Ishikawa (cell line): ENCODE measurements around the gene PTPN22.

Experiments
- CEBPB ChIP-seq: IDR thresholded peaks from 2 replicates; pipeline ENCODE4 v1.6.1; 2012
- CREB1 ChIP-seq: IDR thresholded peaks from 2 replicates; pipeline ENCODE4 v1.6.1; 2012; ENCODE audit warnings: low read depth
- EGR1 ChIP-seq: IDR thresholded peaks from 2 replicates; pipeline ENCODE4 v1.6.1; 2012
- EP300 ChIP-seq: IDR thresholded peaks from 2 replicates; pipeline ENCODE4 v1.6.1; 2012; ENCODE audit warnings: borderline replicate concordance
- FOXM1 ChIP-seq: IDR thresholded peaks from 2 replicates; pipeline ENCODE4 v1.6.1; 2012; ENCODE audit warnings: low read depth, borderline replicate concordance
- NFIC ChIP-seq: IDR thresholded peaks from 2 replicates; pipeline ENCODE4 v1.6.1; 2012
- RAD21 ChIP-seq: IDR thresholded peaks from 2 replicates; pipeline ENCODE4 v1.6.1; 2012; ENCODE audit warnings: low read depth
- TAF1 ChIP-seq: IDR thresholded peaks from 2 replicates; pipeline ENCODE4 v1.6.1; 2012; ENCODE audit warnings: low read depth, mild to moderate bottlenecking
- TCF12 ChIP-seq: IDR thresholded peaks from 2 replicates; pipeline ENCODE4 v1.6.1; 2012; ENCODE audit warnings: low read depth
- TEAD4 ChIP-seq: IDR thresholded peaks from 2 replicates; pipeline ENCODE4 v1.6.1; 2012
- YY1 ChIP-seq: IDR thresholded peaks from 2 replicates; pipeline ENCODE4 v1.6.1; 2012; ENCODE audit warnings: low read depth
- TF ChIP-seq, protein P1 (sequence below): IDR thresholded peaks from 2 replicates; pipeline ENCODE4 v1.6.1; 2012
- TF ChIP-seq, protein P2 (sequence below): IDR thresholded peaks from 2 replicates; pipeline ENCODE4 v1.6.1; 2012; ENCODE audit warnings: low read depth, mild to moderate bottlenecking
- TF ChIP-seq, protein P3 (sequence below): IDR thresholded peaks from 2 replicates; pipeline ENCODE4 v1.6.1; 2012

DNA sequence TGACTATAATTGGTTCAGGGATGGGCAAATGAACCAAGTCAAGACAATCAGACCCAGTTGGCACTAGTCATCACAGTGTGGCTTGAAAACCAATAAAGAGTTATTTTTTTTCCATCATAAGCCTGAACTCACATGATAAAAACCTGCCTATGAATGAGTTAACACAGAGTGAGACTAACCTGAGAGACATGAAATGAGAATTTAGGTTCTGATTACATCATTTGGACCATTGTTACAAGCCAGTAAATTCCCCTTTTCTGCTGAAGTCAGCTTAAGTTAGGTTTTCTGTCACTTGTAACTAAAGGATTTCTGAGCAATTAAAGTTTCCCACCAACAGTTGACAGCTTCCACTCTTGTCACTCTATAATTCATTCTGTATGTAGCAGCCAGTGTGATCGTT lies 49.6 kb downstream of the PTPN22 start:
- TF ChIP-seq, protein P1, sequence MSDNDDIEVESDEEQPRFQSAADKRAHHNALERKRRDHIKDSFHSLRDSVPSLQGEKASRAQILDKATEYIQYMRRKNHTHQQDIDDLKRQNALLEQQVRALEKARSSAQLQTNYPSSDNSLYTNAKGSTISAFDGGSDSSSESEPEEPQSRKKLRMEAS = no peak
- TF ChIP-seq EP300 (no peak), CREB1 (no peak), CEBPB (no peak), TAF1 (no peak), TCF12 (no peak), NFIC (no peak), EGR1 (no peak), YY1 (no peak), RAD21 (no peak), TEAD4 (no peak), FOXM1 (no peak)
- TF ChIP-seq, protein P2, sequence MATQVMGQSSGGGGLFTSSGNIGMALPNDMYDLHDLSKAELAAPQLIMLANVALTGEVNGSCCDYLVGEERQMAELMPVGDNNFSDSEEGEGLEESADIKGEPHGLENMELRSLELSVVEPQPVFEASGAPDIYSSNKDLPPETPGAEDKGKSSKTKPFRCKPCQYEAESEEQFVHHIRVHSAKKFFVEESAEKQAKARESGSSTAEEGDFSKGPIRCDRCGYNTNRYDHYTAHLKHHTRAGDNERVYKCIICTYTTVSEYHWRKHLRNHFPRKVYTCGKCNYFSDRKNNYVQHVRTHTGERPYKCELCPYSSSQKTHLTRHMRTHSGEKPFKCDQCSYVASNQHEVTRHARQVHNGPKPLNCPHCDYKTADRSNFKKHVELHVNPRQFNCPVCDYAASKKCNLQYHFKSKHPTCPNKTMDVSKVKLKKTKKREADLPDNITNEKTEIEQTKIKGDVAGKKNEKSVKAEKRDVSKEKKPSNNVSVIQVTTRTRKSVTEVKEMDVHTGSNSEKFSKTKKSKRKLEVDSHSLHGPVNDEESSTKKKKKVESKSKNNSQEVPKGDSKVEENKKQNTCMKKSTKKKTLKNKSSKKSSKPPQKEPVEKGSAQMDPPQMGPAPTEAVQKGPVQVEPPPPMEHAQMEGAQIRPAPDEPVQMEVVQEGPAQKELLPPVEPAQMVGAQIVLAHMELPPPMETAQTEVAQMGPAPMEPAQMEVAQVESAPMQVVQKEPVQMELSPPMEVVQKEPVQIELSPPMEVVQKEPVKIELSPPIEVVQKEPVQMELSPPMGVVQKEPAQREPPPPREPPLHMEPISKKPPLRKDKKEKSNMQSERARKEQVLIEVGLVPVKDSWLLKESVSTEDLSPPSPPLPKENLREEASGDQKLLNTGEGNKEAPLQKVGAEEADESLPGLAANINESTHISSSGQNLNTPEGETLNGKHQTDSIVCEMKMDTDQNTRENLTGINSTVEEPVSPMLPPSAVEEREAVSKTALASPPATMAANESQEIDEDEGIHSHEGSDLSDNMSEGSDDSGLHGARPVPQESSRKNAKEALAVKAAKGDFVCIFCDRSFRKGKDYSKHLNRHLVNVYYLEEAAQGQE = no peak
- TF ChIP-seq, protein P3, sequence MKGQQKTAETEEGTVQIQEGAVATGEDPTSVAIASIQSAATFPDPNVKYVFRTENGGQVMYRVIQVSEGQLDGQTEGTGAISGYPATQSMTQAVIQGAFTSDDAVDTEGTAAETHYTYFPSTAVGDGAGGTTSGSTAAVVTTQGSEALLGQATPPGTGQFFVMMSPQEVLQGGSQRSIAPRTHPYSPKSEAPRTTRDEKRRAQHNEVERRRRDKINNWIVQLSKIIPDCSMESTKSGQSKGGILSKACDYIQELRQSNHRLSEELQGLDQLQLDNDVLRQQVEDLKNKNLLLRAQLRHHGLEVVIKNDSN = no peak
